Heart right ventricle (tissue), 16 donors: ENCODE data around the gene MAGT1. TPM values are rescaled to one million over a fixed set of nuclear protein-coding genes. Genes with fewer than 3 reads are reported as not detected.
A peak's percentile ranks its signal among the peaks of the same experiment; 100 is the strongest.

Source experiments
- ATAC-seq, 8 donors: fragments of 200-7000 bp; cut with Tn5 transposase; one replicate each; pipeline ENCODE4 v1.9.1; 2020; ENCODE audit warnings: mild to moderate bottlenecking in 8 of 8, moderate library complexity in 8 of 8, moderate number of reproducible peaks in 1 of 8
- DNase-seq, 2 donors: peaks; one replicate each; pipeline ENCODE4 v3.0.0-alpha.2; 2020
- H3K27ac ChIP-seq, 10 donors: fragments of 200-600 bp; sonication (generic) in 2 of 10; one replicate each; pipeline versions ENCODE4 v1.5.0 to v1.8.0; 2020 to 2022; ENCODE audit warnings: mild to moderate bottlenecking in 3 of 10
- H3K27me3 ChIP-seq, 7 donors: fragments of 200-600 bp; one replicate each; pipeline ENCODE4 v1.8.0; 2021 to 2022; ENCODE audit warnings: mild to moderate bottlenecking in 2 of 7
- H3K36me3 ChIP-seq, 9 donors: fragments of 200-600 bp; sonication (generic) in 1 of 9; one replicate each; pipeline versions ENCODE4 v1.5.0 to v1.8.0; 2020 to 2022; ENCODE audit warnings: mild to moderate bottlenecking in 2 of 9
- H3K4me1 ChIP-seq, 9 donors: fragments of 200-600 bp; sonication (generic) in 1 of 9; one replicate each; pipeline versions ENCODE4 v1.5.0 to v1.8.0; 2020 to 2022; ENCODE audit warnings: mild to moderate bottlenecking in 4 of 9
- H3K4me3 ChIP-seq, 10 donors: fragments of 200-600 bp; sonication (generic) in 2 of 10; one replicate each; pipeline versions ENCODE4 v1.5.0 to v1.8.0; 2020 to 2022; ENCODE audit warnings: mild to moderate bottlenecking in 7 of 10, moderate library complexity in 2 of 10
- H3K9me3 ChIP-seq, 11 donors: fragments of 200-600 bp in 10 of 11; sonication (generic) in 2 of 11; one replicate each; pipeline versions ENCODE4 v1.5.0 to v1.8.0; 2013 to 2022; ENCODE audit warnings: mild to moderate bottlenecking in 2 of 11, control low read depth in 1 of 11, moderate library complexity in 1 of 11
- CTCF ChIP-seq, 9 donors: fragments of 200-600 bp; sonication (generic) in 2 of 9; IDR thresholded peaks; one replicate each; pipeline versions ENCODE4 v1.5.0 to v1.8.0; 2021 to 2022; ENCODE audit warnings: antibody characterized with exemption in 9 of 9, mild to moderate bottlenecking in 5 of 9, moderate library complexity in 1 of 9
- WGBS, 2 donors: extraction: QIAGEN DNeasy Blood & Tissue Kit; methylation state at CpG; one replicate each; pipeline ENCODE4 v1.1.7; 2013; ENCODE audit warnings: inconsistent platforms in 1 of 2; 5-methylcytosine and 5-hydroxymethylcytosine counted together
- intact Hi-C, 10 donors: fragments of 100-400 bp; cut with DNase I; formaldehyde crosslinking; loops; one replicate each; pipeline versions ENCODE4 v1.11.1 to v1.14.2; 2022
- polyA plus RNA-seq, 2 donors: library from polyadenylated mRNA; stranded (reverse); fragments of 200-250 nt; gene quantifications; one replicate each; pipeline ENCODE4 v1.2.3, GENCODE V29; 2013
- total RNA-seq, 10 donors: library from RNA; stranded (reverse); fragmentation: NEBNext Ultra II Directional in 3 of 10; extraction: Animal tissue kit (Norgen Biotek cat#: 25700) in 3 of 10; gene quantifications; one replicate each; pipeline versions ENCODE4 v1.2.1 to v1.2.4, GENCODE V29; 2021 to 2023
- donor health status: Arrhythmogenic right ventricular cardiomyopathy.
- donor health status: ischemic (EF 13 %, LVEDD 7.1; RV severe dilation, severe dysfunction).
- donor health status: healthy with polysubstance abuse.
- donor health status: DM: no; HTN: yes; CAD: no.
- donor health status: DM: no; HTN: no; CAD: no.
- donor health status: ischemic (EF 25% LVEDD 6.9; RV normal size, moderate dysfunction).
- donor health status: ischemic (EF 25% LVEDD 5.7; RV mildly dilated, moderate dysfunction).
- donor health status: healthy.
- donor health status: DM: yes; HTN: yes; CAD: no.
- donor health status: Ischemic cardiomyopathy.
- donor health status: ischemic (EF 35%, LVEDD 5.7; RV mildly dilated, moderate dysfunction).
- donor health status: nonischemic (EF 11% LVEDD 7.7; RV severe dilation, severe dysfunction).
- donor health status: DM: yes; HTN: yes; CAD: no.
- donor health status: PGD.
- donor health status: ischemic (EF 29% LVEDD 5.4; RV normal size, mild dysfunction).
- donor health status: nonischemic (EF 23%, LVEDD 6.1; RV moderate dilation, normal function).

MAGT1 gene
- total and polyA plus RNA-seq, 12 donors, result 15.7 to 72.7 (median 51.0) TPM

- 25 to 35% methylated on average over 5 of the region's 5 CpGs for WGBS, 2 donors
- intact Hi-C loops, result loop anchor here in 2 of 10 donors (5.0 to 10.0 kb wide), 3 partner anchors 108 to 122 kb away; partner anchors contain the start of genes COX7B (in 2 of the 2) and MAGT1 (in 2 of the 2)
- Histone ChIP-seq H3K27ac (peak overlapping the region; percentile 52 to 94 (median 89)), H3K4me3 (peak overlapping the region in 9 of 10 donors; percentile 50 to 77 (median 71)), H3K36me3 (no peaks in the 10 kb centered on the region), H3K4me1 (peaks cover 0 to 31% (median 4%) of the 10 kb centered on the region in 9 donors), H3K9me3 (no peaks in the 10 kb centered on the region), H3K27me3 (no peaks in the 10 kb centered on the region)
- no peak for TF ChIP-seq CTCF (IDR thresholded peaks at IDR 0.05)
- no peak for ATAC-seq
- no peak for DNase-seq
Observed at GRCh38 chrX:77786365-77786680, 108.9 kb downstream of the MAGT1 start.

GRCh38 chrX:77785486-77786364 is 109.5 kb downstream of the MAGT1 start, which contains the start of gene ATRX:
TSS of gene ATRX (minus strand) at chrX:77786216. CDS start at chrX:77786001, 215 bp downstream.
- intact Hi-C loops, result loop anchor here in 2 of 10 donors (5.0 to 10.0 kb wide), 3 partner anchors 109 to 121 kb away; partner anchors contain the start of genes COX7B (in 2 of the 2) and MAGT1 (in 2 of the 2)
- Histone ChIP-seq H3K9me3 (no peaks in the 10 kb centered on the region), H3K27me3 (no peaks in the 10 kb centered on the region), H3K4me3 (peak within 1 kb of the TSS; percentile 15 to 77 (median 68)), H3K36me3 (no peaks in the 10 kb centered on the region), H3K27ac (peak within 1 kb of the TSS; percentile 52 to 94 (median 89)), H3K4me1 (peaks cover 0 to 31% (median 4%) of the 10 kb centered on the region in 9 donors)
- TF ChIP-seq CTCF (IDR thresholded peaks at IDR 0.05), result no peak
- WGBS, 2 donors, result 0 to 1% methylated on average over 29 to 58 of the region's 61 CpGs
- DNase-seq (peak; percentile 64 to 70), ATAC-seq (peak; percentile 90 to 97 (median 95))

GRCh38 chrX:77779695-77780094 is 115.5 kb downstream of the MAGT1 start:
- 25% methylated on average over 3 of the region's 3 CpGs for WGBS, 2 donors
- Histone ChIP-seq H3K36me3 (no peaks in the 10 kb centered on the region), H3K4me1 (peaks cover 0 to 41% (median 9%) of the 10 kb centered on the region in 9 donors), H3K27ac (no peak overlapping the region), H3K9me3 (no peaks in the 10 kb centered on the region), H3K27me3 (no peaks in the 10 kb centered on the region), H3K4me3 (no peak overlapping the region)
- intact Hi-C loops, result loop anchor here in 3 of 10 donors (5.0 to 10.0 kb wide), 3 partner anchors 115 to 118 kb away; partner anchors contain the start of genes COX7B (in 2 of the 3) and MAGT1 (in 2 of the 3)
- TF ChIP-seq CTCF (IDR thresholded peaks at IDR 0.05), result no peak
- ATAC-seq (no peak), DNase-seq (no peak)

GRCh38 chrX:77776659-77777058 is 118.6 kb downstream of the MAGT1 start:
- Histone ChIP-seq H3K4me3 (no peak overlapping the region), H3K27ac (no peak overlapping the region), H3K27me3 (no peaks in the 10 kb centered on the region), H3K4me1 (peaks cover 0 to 16% (median 6%) of the 10 kb centered on the region in 9 donors), H3K9me3 (no peaks in the 10 kb centered on the region), H3K36me3 (no peaks in the 10 kb centered on the region)
- 34 to 38% methylated on average over 2 of the region's 2 CpGs for WGBS, 2 donors
- ATAC-seq (no peak), DNase-seq (no peak)
- intact Hi-C loops, result no loop called here
- TF ChIP-seq CTCF (IDR thresholded peaks at IDR 0.05), result no peak

Other genes starting within 250 kb of the MAGT1 start
- 100 to 1,000 TPM in 2 of 10 donors, 10 to 100 TPM in 8; 71.2 to 107 (median 92.4) TPM for gene ATRX, start 109.2 kb downstream of the MAGT1 start, total RNA-seq
- 10 to 100 TPM in 1 of 2 donors, 1 to 10 TPM in 1; 8.1 to 32.6 TPM for gene ATRX, start 109.2 kb downstream of the MAGT1 start, polyA plus RNA-seq
- gene COX7B, start 4.0 kb upstream of the MAGT1 start, total RNA-seq, result 1,000 to 10,000 TPM in 9 of 10 donors, 100 to 1,000 TPM in 1; 915 to 1,917 (median 1,407) TPM
- 1,000 to 10,000 TPM; 3,138 to 7,586 TPM for gene COX7B, start 4.0 kb upstream of the MAGT1 start, polyA plus RNA-seq
- gene ATP7A, start 15.3 kb upstream of the MAGT1 start, total RNA-seq, result 1 to 10 TPM; 4.9 to 7.6 (median 6.5) TPM
- 1 to 10 TPM; 1.3 to 1.9 TPM for gene ATP7A, start 15.3 kb upstream of the MAGT1 start, polyA plus RNA-seq
- gene PGAM4, start 74.2 kb upstream of the MAGT1 start, total RNA-seq, result not detected
- not detected for gene PGAM4, start 74.2 kb upstream of the MAGT1 start, polyA plus RNA-seq
- 100 to 1,000 TPM; 414 to 824 (median 460) TPM for gene PGK1, start 208.8 kb upstream of the MAGT1 start, total RNA-seq
- gene PGK1, start 208.8 kb upstream of the MAGT1 start, polyA plus RNA-seq, result 100 to 1,000 TPM in 1 of 2 donors, 10 to 100 TPM in 1; 46.6 to 253 TPM
- 10 to 100 TPM; 16.4 to 27.8 (median 22.5) TPM for gene TAF9B, start 244.2 kb upstream of the MAGT1 start, total RNA-seq
- gene TAF9B, start 244.2 kb upstream of the MAGT1 start, polyA plus RNA-seq, result 10 to 100 TPM in 1 of 2 donors, 1 to 10 TPM in 1; 9.8 to 11.5 TPM